DOHH2 (cell line): ENCODE data around the gene LSM11.
A peak's percentile ranks its signal among the peaks of the same experiment; 100 is the strongest.

Experiments used
- H3F3A ChIP-seq: fragments of 200-600 bp; sonication (generic), shearing (Covaris generic); 2 replicates; pipeline ENCODE4 v1.6.0; 2016; ENCODE audit warnings: antibody characterized with exemption, mild to moderate bottlenecking; ENCODE audit not compliant: control insufficient read depth, insufficient read depth
- H3K27ac ChIP-seq: fragments of 200-600 bp; sonication (generic); 2 replicates; pipeline ENCODE4 v1.5.1; 2014; ENCODE audit warnings: low read depth, mild to moderate bottlenecking, low read length, moderate library complexity
- H3K27me3 ChIP-seq: fragments of 200-600 bp; sonication (generic); 2 replicates; pipeline ENCODE4 v1.6.1; 2014; ENCODE audit warnings: mild to moderate bottlenecking, low read length, mixed read lengths; ENCODE audit not compliant: control insufficient read depth
- H3K36me3 ChIP-seq: fragments of 200-600 bp; sonication (generic); 2 replicates; pipeline ENCODE4 v1.6.1; 2014; ENCODE audit warnings: mild to moderate bottlenecking, low read length, moderate library complexity, mixed read lengths; ENCODE audit not compliant: control insufficient read depth
- H3K4me1 ChIP-seq: fragments of 200-600 bp; sonication (generic); 2 replicates; pipeline ENCODE4 v1.6.1; 2014; ENCODE audit warnings: mild to moderate bottlenecking, low read length, mixed read lengths; ENCODE audit not compliant: control insufficient read depth
- H3K4me2 ChIP-seq: fragments of 200-600 bp; sonication (generic); 2 replicates; pipeline ENCODE4 v1.6.0; 2014; ENCODE audit warnings: mild to moderate bottlenecking, low read length, moderate library complexity
- H3K4me3 ChIP-seq: fragments of 200-600 bp; sonication (generic); 2 replicates; pipeline ENCODE4 v1.5.1; 2014; ENCODE audit warnings: mild to moderate bottlenecking, low read length, mixed read lengths
- H3K79me2 ChIP-seq: fragments of 200-600 bp; sonication (generic); 2 replicates; pipeline ENCODE4 v1.6.1; 2014; ENCODE audit warnings: mild to moderate bottlenecking, low read length, mixed read lengths; ENCODE audit not compliant: control insufficient read depth
- H3K9me2 ChIP-seq: fragments of 200-600 bp; sonication (generic); replicated peaks from 2 replicates; pipeline ENCODE4 v1.6.1; 2014; ENCODE audit warnings: mild to moderate bottlenecking, low read length, mixed read lengths; ENCODE audit not compliant: control insufficient read depth
- H3K9me3 ChIP-seq: fragments of 200-600 bp; sonication (generic); 2 replicates; pipeline ENCODE4 v1.6.1; 2014; ENCODE audit warnings: antibody characterized with exemption, low read length, mixed read lengths; ENCODE audit not compliant: control insufficient read depth, insufficient read depth
- H4K20me1 ChIP-seq: fragments of 200-600 bp; sonication (generic); 2 replicates; pipeline ENCODE4 v1.6.0; 2014; ENCODE audit warnings: low read depth, mild to moderate bottlenecking, antibody characterized with exemption, low read length, moderate library complexity; ENCODE audit not compliant: control insufficient read depth, insufficient read depth
- EZH2phosphoT487 ChIP-seq: fragments of 200-600 bp; sonication (generic); IDR thresholded peaks from 2 replicates; pipeline ENCODE4 v1.6.1; 2017; ENCODE audit warnings: borderline replicate concordance, mild to moderate bottlenecking, antibody characterized with exemption, low read length, moderate library complexity, mixed read lengths
- TF ChIP-seq, protein P1 (sequence below): fragments of 200-600 bp; sonication (generic); IDR thresholded peaks from one replicate; pipeline ENCODE4 v1.5.1; 2014; ENCODE audit warnings: antibody characterized with exemption, mild to moderate bottlenecking, low read depth, low read length; ENCODE audit not compliant: poor library complexity, severe bottlenecking

Gene LSM11

DNA sequence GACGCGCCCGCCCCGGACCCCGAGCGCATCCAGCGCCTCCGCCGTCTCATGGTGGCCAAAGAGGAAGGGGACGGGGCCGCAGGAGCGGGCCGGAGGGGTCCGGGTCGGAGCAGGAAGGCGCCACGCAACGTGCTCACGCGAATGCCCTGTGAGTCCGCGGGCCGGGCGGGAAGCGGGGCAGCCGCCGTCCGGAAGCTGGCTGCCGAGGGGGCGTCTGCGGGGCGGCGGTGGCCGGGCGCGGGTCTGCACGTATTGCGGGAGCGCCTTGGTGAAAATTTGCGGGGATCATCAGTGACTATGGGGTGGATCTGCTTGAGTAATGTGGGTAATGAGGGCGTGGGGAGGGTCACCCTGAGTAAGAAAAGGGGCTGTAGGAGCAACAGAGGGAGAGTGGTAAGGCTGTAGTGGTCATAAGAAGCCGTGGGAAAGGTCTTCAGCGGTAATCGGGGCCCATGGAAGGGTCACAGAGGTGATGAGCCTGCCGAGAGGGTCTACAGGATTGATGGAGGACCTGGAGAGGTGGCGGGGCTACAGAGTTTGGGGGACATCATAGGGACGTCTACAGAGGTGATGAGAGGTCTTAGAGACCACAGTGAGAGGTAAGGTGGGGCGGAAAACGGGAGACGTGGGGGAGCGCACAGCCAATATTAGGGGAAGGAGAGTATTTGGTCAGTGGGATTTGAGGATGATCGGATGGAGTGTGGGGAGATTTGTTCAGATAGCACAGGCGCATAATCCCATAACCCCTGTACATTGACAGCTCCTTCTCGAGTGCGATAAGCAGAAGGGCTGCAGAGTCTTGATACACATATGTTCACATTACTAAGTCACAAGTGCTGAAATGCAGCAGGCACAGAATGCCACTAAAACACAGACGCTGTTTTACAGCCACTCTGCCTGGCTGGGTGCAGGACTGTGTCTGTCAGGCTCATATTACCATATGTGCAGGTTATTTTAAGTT, 819 bp downstream of the LSM11 start:
- Histone ChIP-seq H3K9me2 (no peaks in the 10 kb centered on the region), H3K79me2 (peaks cover 51% of the 10 kb centered on the region), H3K4me3 (peak overlapping the region; percentile 94), H3K4me2 (peak overlapping the region; percentile 85), H3K36me3 (peaks cover 30% of the 10 kb centered on the region), H3K9me3 (no peaks in the 10 kb centered on the region), H3K27me3 (no peaks in the 10 kb centered on the region), H3K27ac (no peak overlapping the region), H3K4me1 (peaks cover 23% of the 10 kb centered on the region), H3F3A (no peaks in the 10 kb centered on the region), H4K20me1 (no peaks in the 10 kb centered on the region)
- TF ChIP-seq, protein P1, sequence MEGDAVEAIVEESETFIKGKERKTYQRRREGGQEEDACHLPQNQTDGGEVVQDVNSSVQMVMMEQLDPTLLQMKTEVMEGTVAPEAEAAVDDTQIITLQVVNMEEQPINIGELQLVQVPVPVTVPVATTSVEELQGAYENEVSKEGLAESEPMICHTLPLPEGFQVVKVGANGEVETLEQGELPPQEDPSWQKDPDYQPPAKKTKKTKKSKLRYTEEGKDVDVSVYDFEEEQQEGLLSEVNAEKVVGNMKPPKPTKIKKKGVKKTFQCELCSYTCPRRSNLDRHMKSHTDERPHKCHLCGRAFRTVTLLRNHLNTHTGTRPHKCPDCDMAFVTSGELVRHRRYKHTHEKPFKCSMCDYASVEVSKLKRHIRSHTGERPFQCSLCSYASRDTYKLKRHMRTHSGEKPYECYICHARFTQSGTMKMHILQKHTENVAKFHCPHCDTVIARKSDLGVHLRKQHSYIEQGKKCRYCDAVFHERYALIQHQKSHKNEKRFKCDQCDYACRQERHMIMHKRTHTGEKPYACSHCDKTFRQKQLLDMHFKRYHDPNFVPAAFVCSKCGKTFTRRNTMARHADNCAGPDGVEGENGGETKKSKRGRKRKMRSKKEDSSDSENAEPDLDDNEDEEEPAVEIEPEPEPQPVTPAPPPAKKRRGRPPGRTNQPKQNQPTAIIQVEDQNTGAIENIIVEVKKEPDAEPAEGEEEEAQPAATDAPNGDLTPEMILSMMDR: no peak
- TF ChIP-seq EZH2phosphoT487: no peak

DNA sequence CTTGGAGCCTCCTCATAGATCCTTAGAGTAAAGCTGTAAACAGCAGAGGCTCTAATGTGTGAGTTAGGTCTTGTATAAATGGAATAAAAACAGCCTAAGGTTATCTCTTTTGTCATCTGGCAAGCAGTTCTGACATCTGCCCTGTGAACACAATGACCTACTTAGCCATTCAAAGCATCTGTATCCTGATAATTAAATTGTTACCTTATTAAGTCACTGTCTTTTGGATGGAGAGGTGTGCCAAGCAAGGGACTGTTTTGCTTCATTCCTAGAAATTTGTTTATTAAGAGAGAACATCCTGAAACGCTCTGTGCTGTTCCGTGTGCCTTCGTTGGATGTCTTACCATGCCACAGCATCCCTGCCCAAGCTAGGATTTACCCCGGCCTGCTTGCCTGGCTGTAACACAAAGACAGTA, 1.5 kb downstream of the LSM11 start:
- TF ChIP-seq, protein P1: no peak
- no peak for TF ChIP-seq EZH2phosphoT487
- Histone ChIP-seq H3K4me2 (peak overlapping the region; percentile 85), H3K9me2 (no peaks in the 10 kb centered on the region), H3K79me2 (peaks cover 58% of the 10 kb centered on the region), H3K4me1 (peaks cover 23% of the 10 kb centered on the region), H3K4me3 (peak overlapping the region; percentile 94), H3K36me3 (peaks cover 23% of the 10 kb centered on the region), H3F3A (no peaks in the 10 kb centered on the region), H4K20me1 (no peaks in the 10 kb centered on the region), H3K9me3 (no peaks in the 10 kb centered on the region), H3K27me3 (no peaks in the 10 kb centered on the region), H3K27ac (no peak overlapping the region)

DNA sequence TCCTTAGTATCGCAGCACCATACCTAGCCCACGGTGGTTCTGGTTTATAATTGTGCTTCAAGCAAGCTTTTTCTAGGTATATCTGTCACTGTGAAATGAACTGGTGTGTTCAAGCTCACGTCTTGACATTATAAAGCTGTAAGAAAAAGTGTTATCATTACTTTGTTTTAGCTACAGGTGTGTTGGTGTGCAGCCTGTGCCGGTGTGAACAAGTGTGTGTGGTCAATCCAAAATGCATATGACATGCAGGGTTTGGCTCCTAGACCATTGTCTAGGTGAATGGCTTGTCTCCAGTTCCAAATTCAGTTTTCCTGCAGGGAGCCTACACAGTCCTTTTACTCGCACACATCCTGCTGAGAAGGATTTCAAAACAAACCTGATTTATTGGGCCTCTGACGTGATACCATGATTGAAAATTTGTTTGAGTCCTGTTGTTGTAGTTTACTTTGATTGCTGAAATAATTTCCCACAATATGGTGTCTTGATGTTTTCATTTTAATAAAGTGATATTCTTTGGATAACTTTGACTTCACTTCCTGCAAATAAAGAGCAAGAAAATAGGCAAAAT, 3.7 kb downstream of the LSM11 start:
- H3K4me1 ChIP-seq: peaks cover 23% of the 10 kb centered on the region
- H3K9me2 ChIP-seq: no peaks in the 10 kb centered on the region
- no peaks in the 10 kb centered on the region for H3F3A ChIP-seq
- H3K4me2 ChIP-seq: no peak overlapping the region
- TF ChIP-seq EZH2phosphoT487: no peak
- TF ChIP-seq, protein P1: no peak
- no peak overlapping the region for H3K4me3 ChIP-seq
- H3K79me2 ChIP-seq: peaks cover 62% of the 10 kb centered on the region
- no peak overlapping the region for H3K27ac ChIP-seq
- H4K20me1 ChIP-seq: no peaks in the 10 kb centered on the region
- no peaks in the 10 kb centered on the region for H3K9me3 ChIP-seq
- H3K36me3 ChIP-seq: peaks cover 26% of the 10 kb centered on the region
- H3K27me3 ChIP-seq: no peaks in the 10 kb centered on the region
